ENCODE measurements around the gene SMYD3. TPM values are rescaled to one million over a fixed set of nuclear protein-coding genes. Genes with fewer than 3 reads are reported as not detected.
"Not testable (repeated sequence)": the region's sequence is repeated elsewhere in the genome, so short reads cannot be mapped to it uniquely, and the experiment has no call there.

Gene SMYD3
- total RNA-seq, 6 experiments from 2014 or later: 6.3 to 10.0 (median 6.6) TPM

GRCh38 chr1:245717611-245718010 lies 789.5 kb downstream of the SMYD3 start:
- DNase-seq (no peak), ATAC-seq (no peak)
- Histone ChIP-seq H3K4me3 (no peak overlapping the region), H3K36me3 (no peaks in the 10 kb centered on the region), H3K27ac (no peak overlapping the region), H3K27me3 (no peaks in the 10 kb centered on the region), H3K9me3 (no peaks in the 10 kb centered on the region), H3K4me1 (no peaks in the 10 kb centered on the region)
- TF ChIP-seq, protein P1, sequence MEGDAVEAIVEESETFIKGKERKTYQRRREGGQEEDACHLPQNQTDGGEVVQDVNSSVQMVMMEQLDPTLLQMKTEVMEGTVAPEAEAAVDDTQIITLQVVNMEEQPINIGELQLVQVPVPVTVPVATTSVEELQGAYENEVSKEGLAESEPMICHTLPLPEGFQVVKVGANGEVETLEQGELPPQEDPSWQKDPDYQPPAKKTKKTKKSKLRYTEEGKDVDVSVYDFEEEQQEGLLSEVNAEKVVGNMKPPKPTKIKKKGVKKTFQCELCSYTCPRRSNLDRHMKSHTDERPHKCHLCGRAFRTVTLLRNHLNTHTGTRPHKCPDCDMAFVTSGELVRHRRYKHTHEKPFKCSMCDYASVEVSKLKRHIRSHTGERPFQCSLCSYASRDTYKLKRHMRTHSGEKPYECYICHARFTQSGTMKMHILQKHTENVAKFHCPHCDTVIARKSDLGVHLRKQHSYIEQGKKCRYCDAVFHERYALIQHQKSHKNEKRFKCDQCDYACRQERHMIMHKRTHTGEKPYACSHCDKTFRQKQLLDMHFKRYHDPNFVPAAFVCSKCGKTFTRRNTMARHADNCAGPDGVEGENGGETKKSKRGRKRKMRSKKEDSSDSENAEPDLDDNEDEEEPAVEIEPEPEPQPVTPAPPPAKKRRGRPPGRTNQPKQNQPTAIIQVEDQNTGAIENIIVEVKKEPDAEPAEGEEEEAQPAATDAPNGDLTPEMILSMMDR (IDR thresholded peaks at IDR 0.05): no peak
- no peak for TF ChIP-seq POLR2A (IDR thresholded peaks at IDR 0.05)
- intact Hi-C loops (cut with DNase I): no loop called here
- 63% methylated on average over 3 of the region's 3 CpGs for whole genome bisulfite sequencing (ENCODE audit: insufficient coverage, low coverage, low lambda C conversion rate, missing lambda C conversion rate)

GRCh38 chr1:245716561-245716960 lies 790.5 kb downstream of the SMYD3 start:
- Histone ChIP-seq H3K9me3 (no peaks in the 10 kb centered on the region), H3K4me3 (no peak overlapping the region), H3K36me3 (no peaks in the 10 kb centered on the region), H3K4me1 (no peaks in the 10 kb centered on the region), H3K27ac (no peak overlapping the region), H3K27me3 (no peaks in the 10 kb centered on the region)
- 86% methylated on average over 3 of the region's 3 CpGs for WGBS (ENCODE audit: insufficient coverage, low coverage, low lambda C conversion rate, missing lambda C conversion rate)
- DNase-seq: no peak
- no peak for TF ChIP-seq POLR2A (IDR thresholded peaks at IDR 0.05)
- TF ChIP-seq, protein P1 (IDR thresholded peaks at IDR 0.05): no peak
- intact Hi-C loops (cut with DNase I): no loop called here
- no peak for ATAC-seq

- intact Hi-C loops (cut with DNase I): no loop called here
- 45% methylated on average over 1 of the region's 1 CpG for WGBS (ENCODE audit: insufficient coverage, low coverage, low lambda C conversion rate, missing lambda C conversion rate)
- H3K36me3 ChIP-seq: no peaks in the 10 kb centered on the region
- no peaks in the 10 kb centered on the region for H3K4me1 ChIP-seq
- no peak overlapping the region for H3K27ac ChIP-seq
- TF ChIP-seq, protein P1 (IDR thresholded peaks at IDR 0.05): no peak
- TF ChIP-seq POLR2A (IDR thresholded peaks at IDR 0.05): no peak
- no peaks in the 10 kb centered on the region for H3K9me3 ChIP-seq
- DNase-seq (no peak), ATAC-seq (no peak)
- no peaks in the 10 kb centered on the region for H3K27me3 ChIP-seq
- no peak overlapping the region for H3K4me3 ChIP-seq
Measured at GRCh38 chr1:245715970-245716369, 791.1 kb downstream of the SMYD3 start.

DNA sequence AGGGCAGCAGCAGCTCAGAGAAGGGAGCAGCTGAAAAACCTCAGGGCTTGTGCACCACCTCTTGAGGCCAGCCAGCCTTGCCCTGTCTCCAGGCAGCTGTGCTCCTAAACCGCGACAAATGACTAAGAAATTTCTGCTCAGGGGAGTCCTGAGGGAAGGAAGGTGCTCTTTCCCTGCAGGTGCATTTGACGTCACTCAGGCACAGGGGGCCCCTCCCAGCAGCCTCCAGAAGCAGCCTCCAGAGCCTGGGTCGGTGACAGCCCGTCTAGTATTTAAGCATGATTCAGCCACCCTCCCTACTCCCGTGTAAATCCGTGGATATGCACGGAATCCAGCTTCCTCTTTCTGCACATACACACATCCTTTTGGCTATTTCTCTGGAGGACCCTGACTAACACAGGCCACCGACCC lies 791.8 kb downstream of the SMYD3 start:
- H3K4me3 ChIP-seq: no peak overlapping the region
- no peak for TF ChIP-seq POLR2A (IDR thresholded peaks at IDR 0.05)
- TF ChIP-seq, protein P1 (IDR thresholded peaks at IDR 0.05): no peak
- no peak for ATAC-seq
- WGBS (ENCODE audit: insufficient coverage, low coverage, low lambda C conversion rate, missing lambda C conversion rate): 92% methylated on average over 2 of the region's 9 CpGs
- H3K27ac ChIP-seq: no peak overlapping the region
- no peaks in the 10 kb centered on the region for H3K27me3 ChIP-seq
- H3K4me1 ChIP-seq: no peaks in the 10 kb centered on the region
- no peaks in the 10 kb centered on the region for H3K36me3 ChIP-seq
- no peaks in the 10 kb centered on the region for H3K9me3 ChIP-seq
- no peak for DNase-seq
- intact Hi-C loops (cut with DNase I): no loop called here

GRCh38 chr1:245714027-245714426 lies 793.1 kb downstream of the SMYD3 start:
- DNase-seq; ATAC-seq; H3K4me1 ChIP-seq; H3K27me3 ChIP-seq; intact Hi-C loops (cut with DNase I); H3K27ac ChIP-seq; H3K4me3 ChIP-seq; H3K36me3 ChIP-seq; H3K9me3 ChIP-seq: not testable (repeated sequence)
- WGBS (ENCODE audit: insufficient coverage, low coverage, low lambda C conversion rate, missing lambda C conversion rate): 86% methylated on average over 3 of the region's 3 CpGs
